Neural crest cell (in vitro differentiated cells): ENCODE data around the gene OLIG3. TPM values are rescaled to one million over a fixed set of nuclear protein-coding genes. Genes with fewer than 3 reads are reported as not detected.

Experiments
- DNase-seq: peaks from one replicate; pipeline ENCODE4 v3.0.0; 2021; ENCODE audit warnings: low read depth, mixed read lengths, low spot score
- H3K27ac Mint-ChIP-seq: one replicate; pipeline ENCODE4 v1.8.0; 2021; ENCODE audit warnings: mild to moderate bottlenecking, mixed read lengths; ENCODE audit not compliant: unreplicated experiment
- H3K27me3 Mint-ChIP-seq: 2 replicates; pipeline ENCODE4 v1.8.0; 2021; ENCODE audit warnings: low read depth, mild to moderate bottlenecking, mixed read lengths
- H3K36me3 Mint-ChIP-seq: 2 replicates; pipeline ENCODE4 v1.8.0; 2021; ENCODE audit warnings: low read depth, mild to moderate bottlenecking, mixed read lengths
- H3K4me1 Mint-ChIP-seq: 2 replicates; pipeline ENCODE4 v1.8.0; 2021; ENCODE audit warnings: mixed read lengths
- H3K4me3 Mint-ChIP-seq: one replicate; pipeline ENCODE4 v1.8.0; 2021; ENCODE audit warnings: mild to moderate bottlenecking, mixed read lengths
- H3K9me3 Mint-ChIP-seq: 2 replicates; pipeline ENCODE4 v1.8.0; 2021; ENCODE audit warnings: mixed read lengths
- total RNA-seq: library from RNA; stranded (reverse); gene quantifications from 2 replicates; pipeline ENCODE4 v1.2.1, GENCODE V29; 2021
- TF ChIP-seq, protein P1 (sequence below): fragments of 200-600 bp; sonication (generic); conservative IDR thresholded peaks from 2 replicates; pipeline ENCODE4 v1.5.0; 2021; ENCODE audit warnings: antibody characterized with exemption, mild to moderate bottlenecking

The OLIG3 gene
- total RNA-seq, 1 donor from 2014 or later: 0.63 TPM

- H3K4me1 Mint-ChIP-seq: no peaks in the 10 kb centered on the region
- TF ChIP-seq, protein P1, sequence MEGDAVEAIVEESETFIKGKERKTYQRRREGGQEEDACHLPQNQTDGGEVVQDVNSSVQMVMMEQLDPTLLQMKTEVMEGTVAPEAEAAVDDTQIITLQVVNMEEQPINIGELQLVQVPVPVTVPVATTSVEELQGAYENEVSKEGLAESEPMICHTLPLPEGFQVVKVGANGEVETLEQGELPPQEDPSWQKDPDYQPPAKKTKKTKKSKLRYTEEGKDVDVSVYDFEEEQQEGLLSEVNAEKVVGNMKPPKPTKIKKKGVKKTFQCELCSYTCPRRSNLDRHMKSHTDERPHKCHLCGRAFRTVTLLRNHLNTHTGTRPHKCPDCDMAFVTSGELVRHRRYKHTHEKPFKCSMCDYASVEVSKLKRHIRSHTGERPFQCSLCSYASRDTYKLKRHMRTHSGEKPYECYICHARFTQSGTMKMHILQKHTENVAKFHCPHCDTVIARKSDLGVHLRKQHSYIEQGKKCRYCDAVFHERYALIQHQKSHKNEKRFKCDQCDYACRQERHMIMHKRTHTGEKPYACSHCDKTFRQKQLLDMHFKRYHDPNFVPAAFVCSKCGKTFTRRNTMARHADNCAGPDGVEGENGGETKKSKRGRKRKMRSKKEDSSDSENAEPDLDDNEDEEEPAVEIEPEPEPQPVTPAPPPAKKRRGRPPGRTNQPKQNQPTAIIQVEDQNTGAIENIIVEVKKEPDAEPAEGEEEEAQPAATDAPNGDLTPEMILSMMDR: no peak
- H3K27me3 Mint-ChIP-seq: peaks cover 5% of the 10 kb centered on the region
- H3K4me3 Mint-ChIP-seq: no peak overlapping the region
- H3K36me3 Mint-ChIP-seq: no peaks in the 10 kb centered on the region
- no peak overlapping the region for H3K27ac Mint-ChIP-seq
- DNase-seq: no peak
- no peaks in the 10 kb centered on the region for H3K9me3 Mint-ChIP-seq
These were observed 41.8 kb downstream of the OLIG3 start for GRCh38 chr6:137452333-137452894.

GRCh38 chr6:137443901-137444300 is 50.3 kb downstream of the OLIG3 start:
- no peak for DNase-seq
- TF ChIP-seq, protein P1: no peak
- Mint-ChIP-seq H3K27me3 (peaks cover 8% of the 10 kb centered on the region), H3K36me3 (peaks cover 9% of the 10 kb centered on the region), H3K27ac (no peak overlapping the region), H3K4me3 (no peak overlapping the region), H3K9me3 (peaks cover 9% of the 10 kb centered on the region), H3K4me1 (no peaks in the 10 kb centered on the region)
